Upper lobe of left lung (tissue), 6 donors: Measurements from ENCODE around the gene BGLAP. TPM values are rescaled to one million over a fixed set of nuclear protein-coding genes. Genes with fewer than 3 reads are reported as not detected.

Experiments
- ATAC-seq, 2 donors: fragments of 200-7000 bp; cut with Tn5 transposase; one replicate each; pipeline ENCODE4 v1.9.1; 2022; ENCODE audit warnings: mild to moderate bottlenecking in 2 of 2, moderate library complexity in 2 of 2; ENCODE audit not compliant: low FRiP score in 2 of 2
- DNase-seq, 2 donors: peaks; one replicate each; pipeline ENCODE4 v3.0.0-alpha.2; 2019 to 2020
- H3K27ac ChIP-seq, 4 donors: fragments of 200-600 bp; sonication (generic); one replicate each; pipeline ENCODE4 v1.5.1; 2016 to 2019
- H3K27me3 ChIP-seq, 4 donors: fragments of 200-600 bp; sonication (generic); one replicate each; pipeline ENCODE4 v1.5.1; 2017 to 2019
- H3K36me3 ChIP-seq, 4 donors: fragments of 200-600 bp; sonication (generic); one replicate each; pipeline ENCODE4 v1.5.1; 2016 to 2019
- H3K4me1 ChIP-seq, 4 donors: fragments of 200-600 bp; sonication (generic); one replicate each; pipeline ENCODE4 v1.5.1; 2018 to 2019
- H3K4me3 ChIP-seq, 4 donors: fragments of 200-600 bp; sonication (generic); one replicate each; pipeline ENCODE4 v1.5.1; 2017 to 2019; ENCODE audit warnings: mild to moderate bottlenecking in 2 of 4, moderate library complexity in 1 of 4
- H3K9me3 ChIP-seq, 4 donors: fragments of 200-600 bp; sonication (generic); one replicate each; pipeline ENCODE4 v1.5.1; 2018 to 2019
- CTCF ChIP-seq, 6 experiments: fragments of 450-650 bp in 4 of 6; fragments of 200-600 bp in 2 of 6; sonication (generic) in 2 of 6; IDR thresholded peaks; one replicate each; pipeline ENCODE4 v1.5.1; 2016 to 2019; ENCODE audit warnings: antibody characterized with exemption in 6 of 6
- EP300 ChIP-seq, 4 donors: sonication (generic); formaldehyde crosslinking; IDR thresholded peaks; one replicate each; pipeline ENCODE4 v1.5.1; 2017; ENCODE audit warnings: antibody characterized with exemption in 4 of 4, control low read depth in 2 of 4
- POLR2A ChIP-seq, 4 donors: fragments of 450-650 bp; IDR thresholded peaks; one replicate each; pipeline ENCODE4 v1.5.1; 2016 to 2017; ENCODE audit warnings: antibody characterized with exemption in 4 of 4, mild to moderate bottlenecking in 2 of 4
- POLR2AphosphoS5 ChIP-seq, 2 donors: sonication (generic); formaldehyde crosslinking; IDR thresholded peaks; one replicate each; pipeline ENCODE4 v1.5.1; 2017; ENCODE audit warnings: antibody characterized with exemption in 2 of 2
- WGBS, 2 donors: methylation state at CpG; one replicate each; pipeline ENCODE4 v1.1.5; 2017 to 2018; 5-methylcytosine and 5-hydroxymethylcytosine counted together
- total RNA-seq, 6 donors: library from RNA; depleted of rRNA in 4 of 6; stranded (reverse); fragments of >200 nt in 4 of 6; gene quantifications; one replicate each; pipeline versions ENCODE4 v1.1.0 to v1.2.1, GENCODE V29; 2016 to 2021
- donor health status: DM: no; HTN: no; CAD: no; lungs with moderate emphysema.
- donor health status: DM: no; HTN: yes; CAD: no; lungs with severe emphysema.

BGLAP gene
- total RNA-seq, 6 donors from 2014 or later, result 0.69 to 31.4 (median 1.9) TPM; not detected in 1

GRCh38 chr1:156246781-156247459 lies 4.9 kb downstream of the BGLAP start:
- 57 to 71% methylated on average over 7 to 16 of the region's 16 CpGs for WGBS, 2 donors
- DNase-seq (peak in 1 of 2 donors; percentile 84), ATAC-seq (peak in 1 of 2 donors; percentile 52)

GRCh38 chr1:156247460-156248322 lies 5.7 kb downstream of the BGLAP start, which contains the start of gene PAQR6:
Gene PAQR6, minus strand, starts transcription at chr1:156248056. Its CDS starts 1,325 bp downstream, at chr1:156246731.
- H3K36me3 ChIP-seq, result peaks cover 30 to 45% (median 37%) of the 10 kb centered on the region in 4 donors
- H3K27me3 ChIP-seq, result peaks cover 0 to 8% (median 0%) of the 10 kb centered on the region in 4 donors
- WGBS, 2 donors, result 53 to 59% methylated on average over 14 to 16 of the region's 16 CpGs
- ATAC-seq (peak in 1 of 2 donors; percentile 3), DNase-seq (peak in 1 of 2 donors; percentile 79)
- TF ChIP-seq POLR2A (IDR thresholded peaks at IDR 0.05), result no peak
- no peak for TF ChIP-seq CTCF (IDR thresholded peaks at IDR 0.05)
- no peak for TF ChIP-seq POLR2AphosphoS5 (IDR thresholded peaks at IDR 0.05)
- TF ChIP-seq EP300 (IDR thresholded peaks at IDR 0.05), result no peak
- H3K4me1 ChIP-seq, result peaks cover 18 to 37% (median 33%) of the 10 kb centered on the region in 4 donors
- H3K9me3 ChIP-seq, result no peaks in the 10 kb centered on the region
- H3K4me3 ChIP-seq, result no peak within 1 kb of the TSS
- H3K27ac ChIP-seq, result no peak within 1 kb of the TSS

More at GRCh38 chr1:156246781-156247459, 4.9 kb downstream of the BGLAP start:
- TF ChIP-seq POLR2AphosphoS5 (IDR thresholded peaks at IDR 0.05), result no peak
- no peak overlapping the region for H3K4me3 ChIP-seq
- H3K4me1 ChIP-seq, result peaks cover 14 to 35% (median 32%) of the 10 kb centered on the region in 4 donors
- H3K36me3 ChIP-seq, result peaks cover 22 to 44% (median 30%) of the 10 kb centered on the region in 4 donors
- peaks cover 0 to 8% (median 0%) of the 10 kb centered on the region in 4 donors for H3K27me3 ChIP-seq
- no peak overlapping the region for H3K27ac ChIP-seq
- no peaks in the 10 kb centered on the region for H3K9me3 ChIP-seq

GRCh38 chr1:156248323-156248683 lies 6.3 kb downstream of the BGLAP start:
- peaks cover 33 to 51% (median 42%) of the 10 kb centered on the region in 4 donors for H3K36me3 ChIP-seq
- no peaks in the 10 kb centered on the region for H3K9me3 ChIP-seq
- H3K4me1 ChIP-seq, result peaks cover 18 to 37% (median 33%) of the 10 kb centered on the region in 4 donors
- 58 to 89% methylated on average over 4 of the region's 4 CpGs for WGBS, 2 donors
- peaks cover 0 to 8% (median 0%) of the 10 kb centered on the region in 4 donors for H3K27me3 ChIP-seq
- TF ChIP-seq POLR2A (IDR thresholded peaks at IDR 0.05), result no peak
- TF ChIP-seq POLR2AphosphoS5 (IDR thresholded peaks at IDR 0.05), result no peak
- TF ChIP-seq EP300 (IDR thresholded peaks at IDR 0.05), result no peak
- no peak for TF ChIP-seq CTCF (IDR thresholded peaks at IDR 0.05)
- ATAC-seq, result no peak
- H3K27ac ChIP-seq, result no peak overlapping the region
- no peak for DNase-seq
- no peak overlapping the region for H3K4me3 ChIP-seq

GRCh38 chr1:156249593-156249992 lies 7.6 kb downstream of the BGLAP start:
- TF ChIP-seq POLR2AphosphoS5 (IDR thresholded peaks at IDR 0.05), result no peak
- TF ChIP-seq EP300 (IDR thresholded peaks at IDR 0.05), result no peak
- TF ChIP-seq POLR2A (IDR thresholded peaks at IDR 0.05), result no peak
- no peak for TF ChIP-seq CTCF (IDR thresholded peaks at IDR 0.05)
- H3K4me1 ChIP-seq, result peaks cover 18 to 37% (median 33%) of the 10 kb centered on the region in 4 donors
- peaks cover 0 to 8% (median 0%) of the 10 kb centered on the region in 4 donors for H3K27me3 ChIP-seq
- ATAC-seq (no peak), DNase-seq (peak in 1 of 2 donors; percentile 46)
- no peak overlapping the region for H3K4me3 ChIP-seq
- H3K27ac ChIP-seq, result no peak overlapping the region
- no peaks in the 10 kb centered on the region for H3K9me3 ChIP-seq
- H3K36me3 ChIP-seq, result peaks cover 33 to 59% (median 51%) of the 10 kb centered on the region in 4 donors
- whole genome bisulfite sequencing, 2 donors, result 82 to 94% methylated on average over 4 to 5 of the region's 5 CpGs

- no peak for ATAC-seq
- H3K4me3 ChIP-seq, result no peak overlapping the region
- no peaks in the 10 kb centered on the region for H3K27me3 ChIP-seq
- WGBS, 2 donors, result 6 to 59% methylated on average over 2 of the region's 3 CpGs
- peaks cover 9 to 20% (median 17%) of the 10 kb centered on the region in 4 donors for H3K4me1 ChIP-seq
- no peaks in the 10 kb centered on the region for H3K9me3 ChIP-seq
- peak overlapping the region in 2 of 4 donors; percentile 19 to 27 for H3K27ac ChIP-seq
- DNase-seq, result no peak
- TF ChIP-seq EP300 (IDR thresholded peaks at IDR 0.05), result no peak
- H3K36me3 ChIP-seq, result peaks cover 38 to 75% (median 66%) of the 10 kb centered on the region in 4 donors
Observed at GRCh38 chr1:156251527-156251926, 9.5 kb downstream of the BGLAP start.
